ENCODE results near the gene LPAR3. TPM values are rescaled to one million over a fixed set of nuclear protein-coding genes. Genes with fewer than 3 reads are reported as not detected.

Gene LPAR3
- 0.51 and 0.58 TPM in 2 replicates for total RNA-seq

GRCh38 chr1:84892705-84893618 is at the start of gene LPAR3:
TSS of gene LPAR3 (minus strand) at chr1:84893206. CDS start at chr1:84866120, 27,086 bp downstream.

Other genes with a start within 250 kb of the LPAR3 start
- 5.6 and 7.1 TPM in 2 replicates for gene SSX2IP, start 202.7 kb downstream of the LPAR3 start, total RNA-seq
- gene MCOLN2, start 103.9 kb upstream of the LPAR3 start, total RNA-seq = 0.94 TPM in 1 of 2 replicates, not detected in the other
- gene MCOLN3, start 155.3 kb upstream of the LPAR3 start, total RNA-seq = not detected in 2 replicates